RPMI7951 (cell line): ENCODE measurements around the gene ANKRD6. TPM values are rescaled to one million over a fixed set of nuclear protein-coding genes. Genes with fewer than 3 reads are reported as not detected.

ENCODE experiments used
- DNase-seq: peaks from one replicate; pipeline ENCODE4 v3.0.0-alpha.2; 2012; ENCODE audit warnings: low read depth
- total RNA-seq: library from RNA; depleted of rRNA; stranded (reverse); fragments of >200 nt; shearing (Covaris generic); gene quantifications from 2 replicates; pipeline ENCODE4 v1.2.3, GENCODE V29; 2014; rRNA removed

ANKRD6 gene
- total RNA-seq, 1 experiment from 2014 or later: 0.48 TPM

DNA sequence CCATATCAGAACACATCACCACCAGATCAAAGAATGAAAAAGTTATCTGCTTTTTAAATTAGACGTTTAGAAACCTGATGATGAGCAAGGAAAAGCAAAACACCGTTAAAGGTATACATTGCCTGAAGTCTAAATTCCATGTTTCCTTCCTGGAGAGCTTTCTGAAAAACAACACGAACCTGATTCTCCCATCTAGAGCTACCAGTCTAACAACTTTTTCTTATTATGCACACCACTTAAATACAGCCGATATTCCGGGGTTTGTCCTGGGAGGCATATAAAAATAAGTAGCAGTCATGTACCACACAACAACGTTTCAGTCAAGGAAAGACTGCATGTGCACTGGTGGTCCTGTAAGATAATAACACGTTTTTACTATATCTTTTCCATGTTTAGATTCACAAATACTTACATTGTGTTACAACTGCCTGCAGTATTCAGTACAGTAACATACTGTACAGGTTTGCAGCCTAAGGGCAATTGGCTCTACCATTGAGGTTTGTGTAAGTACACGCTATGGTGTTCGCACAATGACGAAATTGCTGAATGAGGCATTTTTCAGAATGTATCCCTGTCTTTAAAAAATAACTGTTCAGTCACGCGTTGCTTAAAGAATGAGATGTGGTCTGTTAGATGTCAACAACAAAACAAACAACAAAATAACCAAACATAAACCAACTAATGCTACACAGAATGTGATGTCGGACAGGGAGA lies 224.7 kb downstream of the ANKRD6 start:
- DNase-seq: no peak

DNA sequence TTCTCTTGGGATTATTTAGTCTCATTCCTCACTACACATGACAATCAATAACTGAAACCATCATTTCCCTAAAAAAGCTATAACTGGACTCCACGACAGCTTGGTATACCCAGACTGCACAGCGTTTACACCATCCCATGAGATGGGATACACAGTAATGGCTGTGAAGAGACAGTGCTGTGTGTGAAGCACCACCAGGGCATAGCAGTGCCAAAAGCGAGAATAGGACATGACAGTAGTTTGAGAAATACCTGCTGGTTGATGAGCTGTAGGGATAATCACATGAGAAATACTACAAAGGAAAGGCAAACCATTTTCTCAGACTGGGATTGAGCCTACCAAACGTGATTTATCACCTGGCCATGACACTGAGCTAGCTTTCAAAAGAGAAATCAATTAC lies 228.0 kb downstream of the ANKRD6 start:
- no peak for DNase-seq

DNA sequence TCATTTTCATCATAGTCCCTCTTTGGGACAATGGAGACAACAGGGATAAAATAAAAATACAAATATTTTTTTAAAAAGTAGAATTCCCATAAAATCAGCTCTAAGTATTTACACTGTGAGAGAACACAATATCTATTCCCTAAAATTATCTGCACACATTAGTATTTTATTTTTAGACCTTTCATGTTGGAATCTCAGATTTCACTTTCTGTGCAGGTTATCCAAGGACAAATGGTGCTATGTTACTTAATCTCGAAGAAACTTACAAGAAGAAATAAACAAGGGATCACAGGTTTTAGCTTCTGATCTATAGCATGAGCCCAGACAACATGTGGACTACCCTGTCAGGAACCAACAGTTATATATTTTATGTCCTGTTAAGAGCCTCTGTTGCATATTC lies 228.6 kb downstream of the ANKRD6 start:
- no peak for DNase-seq

DNA sequence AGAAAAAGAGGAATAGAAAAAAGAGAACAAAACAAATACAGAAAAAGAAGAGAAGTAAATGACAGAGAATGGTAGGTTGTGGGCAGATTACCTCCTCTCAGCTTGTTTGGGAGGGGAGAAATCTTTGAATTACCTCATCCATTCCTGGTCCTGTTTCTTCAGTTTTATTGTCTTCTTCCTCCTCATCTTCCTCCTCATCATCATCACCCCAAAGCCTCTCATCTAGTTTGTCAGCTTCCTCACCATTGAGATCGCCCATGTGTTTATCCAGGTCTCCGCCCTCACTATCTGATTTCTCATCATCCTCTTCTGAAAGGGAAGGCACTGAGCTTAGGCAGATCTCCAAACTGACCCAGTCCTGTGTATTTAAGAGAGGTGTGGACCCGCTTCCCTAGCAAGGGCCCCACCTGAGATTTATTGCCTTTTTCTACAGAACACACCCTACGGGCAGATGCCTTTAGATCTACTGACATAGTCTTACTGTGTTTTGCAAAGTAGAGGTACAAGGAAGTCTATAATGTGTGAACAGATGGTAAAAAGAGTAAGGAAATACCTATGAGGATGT lies 229.8 kb downstream of the ANKRD6 start:
- DNase-seq: no peak

DNA sequence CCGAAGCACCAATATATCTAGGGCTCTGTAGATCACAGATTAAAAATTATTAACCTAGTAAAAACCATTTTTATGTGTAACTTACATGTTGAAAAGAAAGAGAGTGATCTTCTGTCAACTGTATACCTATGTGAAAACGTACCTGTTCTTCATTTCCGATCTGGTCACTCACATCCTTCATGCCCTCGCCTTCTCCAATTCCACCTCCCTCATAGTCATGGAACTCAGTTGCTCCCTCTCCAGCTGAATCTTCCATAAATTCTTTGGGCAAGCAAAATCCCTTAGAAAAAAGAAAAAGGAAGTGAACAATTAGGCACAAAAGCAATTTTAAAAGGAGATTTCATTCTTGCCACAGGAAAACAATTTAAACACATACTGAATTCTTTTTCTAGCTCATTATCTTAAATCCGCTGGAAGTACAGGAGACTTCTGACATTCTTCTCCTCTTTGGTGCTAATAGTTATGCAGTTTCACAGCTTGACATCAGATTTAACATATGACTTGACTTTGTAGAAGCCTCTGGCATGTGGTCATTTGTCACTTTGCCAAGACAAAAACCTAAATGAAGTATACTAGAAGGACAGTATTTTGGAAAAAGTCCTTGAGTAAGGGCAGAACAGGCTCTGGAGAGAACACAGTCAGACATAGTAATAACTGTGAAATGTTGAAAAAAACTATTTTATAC lies 235.1 kb downstream of the ANKRD6 start:
- no peak for DNase-seq

DNA sequence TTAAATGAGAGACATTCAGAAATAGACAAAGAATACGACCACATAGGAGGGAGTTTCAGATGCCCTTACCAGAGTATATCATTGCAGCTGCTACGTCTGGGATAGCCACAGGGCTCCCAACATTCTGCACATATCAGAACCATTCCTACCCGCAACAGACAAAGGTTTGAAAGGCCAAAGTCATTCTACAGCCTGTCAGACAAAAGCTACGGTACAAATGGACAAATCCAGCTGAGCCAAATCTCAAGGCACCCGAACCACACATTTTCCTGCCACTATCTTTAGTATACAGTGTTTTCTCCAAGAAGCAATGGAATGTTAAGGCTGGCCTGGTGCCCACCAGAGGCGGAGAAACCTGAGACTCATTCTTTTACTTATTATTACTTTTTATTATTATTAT lies 236.1 kb downstream of the ANKRD6 start:
- no peak for DNase-seq

DNA sequence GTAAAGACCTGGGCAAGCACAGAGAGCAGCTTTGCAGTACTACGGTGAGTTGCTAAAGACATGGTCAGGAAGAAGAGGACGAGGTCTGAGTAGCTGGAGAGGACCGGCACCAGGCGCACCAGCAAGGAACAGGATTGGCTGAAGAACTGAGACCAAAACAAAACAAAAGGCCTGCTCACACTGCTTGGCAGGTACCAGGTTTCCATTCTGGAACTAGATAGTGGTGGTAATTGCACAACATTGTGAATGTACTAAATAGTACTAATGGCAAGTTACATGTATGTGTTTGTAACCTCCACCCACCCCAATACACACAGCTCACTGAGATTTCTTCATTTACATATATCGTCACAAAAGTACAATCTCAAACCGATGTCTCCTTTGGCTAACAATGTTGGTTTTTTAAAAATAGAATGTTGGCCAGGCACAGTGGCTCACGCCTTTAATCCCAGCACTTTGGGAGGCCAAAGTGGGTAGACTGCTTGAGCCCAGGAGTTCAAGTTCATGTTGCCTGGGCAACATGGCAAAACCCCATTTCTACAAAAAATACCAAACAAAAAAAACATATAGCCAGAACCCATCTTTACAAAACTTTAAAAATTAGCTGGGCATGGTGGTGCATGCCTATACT lies 238.1 kb downstream of the ANKRD6 start:
- no peak for DNase-seq

DNA sequence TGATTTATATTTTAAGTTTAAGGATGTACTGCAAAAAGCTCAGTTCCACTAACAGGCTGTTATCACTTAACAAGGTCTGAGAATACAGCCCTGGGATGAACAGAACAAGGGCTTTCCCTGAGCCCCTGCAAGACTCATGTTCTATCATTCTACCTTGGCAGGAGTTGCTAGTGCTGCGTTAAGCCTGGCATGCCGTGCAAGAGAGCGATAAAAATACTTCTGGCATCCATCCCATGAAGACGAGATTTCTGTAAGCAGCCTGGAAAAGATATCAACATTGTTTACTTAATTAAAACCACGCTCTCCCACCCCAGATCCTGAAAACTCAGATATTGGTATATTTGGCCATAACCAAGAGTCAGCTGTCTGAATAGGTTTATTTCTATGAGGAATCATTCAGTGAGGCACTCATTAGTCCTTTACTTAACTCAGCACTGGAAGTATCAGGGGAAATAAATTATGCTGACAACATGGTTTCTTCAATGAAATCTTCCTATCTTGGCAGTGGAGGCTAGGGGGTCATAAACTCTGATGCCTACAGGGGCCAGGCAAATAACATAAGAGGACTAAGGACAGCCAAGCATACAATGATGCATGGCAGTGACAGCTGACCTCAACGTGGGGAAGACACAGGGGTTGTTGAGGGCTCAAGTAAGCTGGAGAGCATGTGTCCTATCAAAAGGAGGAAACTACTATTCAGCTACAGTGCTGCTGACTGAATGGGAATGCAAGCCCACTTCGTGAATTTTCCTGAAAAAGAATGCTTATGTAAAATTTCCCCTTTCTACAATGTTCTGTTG lies 243.2 kb downstream of the ANKRD6 start:
- no peak for DNase-seq

DNA sequence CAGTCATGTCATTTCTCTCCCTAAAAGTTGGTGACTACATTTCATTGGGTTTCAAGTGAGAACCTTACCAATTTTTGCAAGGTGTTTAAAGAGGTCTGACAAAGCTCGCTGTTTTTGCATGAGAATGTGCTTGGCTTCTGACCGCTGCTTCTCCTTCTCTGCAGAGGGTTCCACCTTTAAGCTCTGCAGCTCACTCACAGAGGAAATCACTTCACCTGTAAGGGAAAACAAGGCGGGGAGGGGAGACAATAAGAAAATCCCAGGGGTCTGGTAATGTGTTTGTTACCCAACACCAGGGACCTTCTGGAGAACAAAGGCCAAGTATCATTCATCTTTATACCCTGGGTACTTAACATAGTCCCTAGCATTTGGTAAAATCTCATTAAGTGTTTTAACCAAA lies 245.6 kb downstream of the ANKRD6 start:
- DNase-seq: no peak

DNA sequence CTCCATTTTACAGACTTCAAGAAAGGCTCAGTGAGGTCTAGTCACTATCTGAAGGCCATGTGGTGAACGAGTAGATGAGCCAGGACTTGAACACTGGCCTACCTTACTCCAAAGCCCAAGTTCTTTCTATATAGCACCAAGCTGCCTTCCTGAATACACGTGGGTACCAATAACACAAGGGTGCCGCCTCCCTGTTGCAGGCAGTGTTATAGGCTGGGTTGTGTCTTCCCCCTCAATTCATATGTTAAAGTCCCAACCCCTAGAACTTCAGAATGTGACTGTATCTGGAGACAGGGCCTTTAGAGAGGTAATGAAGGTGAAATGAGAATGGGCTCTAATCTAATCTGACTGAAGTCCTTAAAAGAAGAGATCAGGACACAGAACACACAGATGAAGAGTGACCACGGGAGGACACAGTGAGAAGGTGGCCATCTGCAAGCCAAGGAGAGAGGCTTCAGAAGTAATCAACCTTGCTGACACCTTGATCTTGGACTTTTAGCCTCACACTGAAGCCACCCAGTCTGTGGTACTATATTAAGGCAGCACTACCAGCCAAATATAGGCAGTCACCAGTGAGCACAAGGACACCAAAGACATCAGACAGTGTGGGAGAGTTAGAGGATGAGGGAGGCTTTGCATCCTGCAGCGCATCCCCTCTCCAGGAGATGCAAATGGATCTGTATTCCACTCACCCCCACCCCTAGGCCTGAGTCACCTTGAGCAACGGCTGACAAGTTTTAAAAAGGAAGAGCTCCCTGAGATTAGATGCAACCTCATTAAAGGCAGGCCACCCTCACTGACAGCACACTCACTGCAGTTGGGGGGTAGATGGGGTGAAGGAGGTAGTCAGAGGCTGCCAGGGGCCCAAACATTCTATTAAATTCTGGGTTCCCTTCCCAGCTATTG lies 246.5 kb downstream of the ANKRD6 start:
- no peak for DNase-seq

DNA sequence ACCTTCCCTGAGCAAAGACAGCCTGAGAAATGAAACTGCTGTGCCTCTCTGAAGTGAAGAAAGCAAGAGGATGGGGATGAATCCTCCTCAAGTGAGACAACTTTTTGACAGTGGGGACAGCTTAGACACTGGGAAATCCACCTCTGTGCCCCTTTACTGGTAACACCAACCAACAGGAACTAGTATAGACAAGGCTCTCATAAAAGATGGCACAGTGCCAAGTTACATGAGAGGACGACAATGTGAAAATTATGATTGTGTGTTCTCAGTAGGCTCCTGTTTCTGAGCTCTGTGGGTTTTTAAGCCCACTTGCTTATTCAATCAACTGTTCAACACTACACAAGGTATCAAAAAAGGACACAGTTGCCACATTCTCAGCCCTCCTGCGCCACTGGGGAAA lies 247.2 kb downstream of the ANKRD6 start:
- DNase-seq: no peak

DNA sequence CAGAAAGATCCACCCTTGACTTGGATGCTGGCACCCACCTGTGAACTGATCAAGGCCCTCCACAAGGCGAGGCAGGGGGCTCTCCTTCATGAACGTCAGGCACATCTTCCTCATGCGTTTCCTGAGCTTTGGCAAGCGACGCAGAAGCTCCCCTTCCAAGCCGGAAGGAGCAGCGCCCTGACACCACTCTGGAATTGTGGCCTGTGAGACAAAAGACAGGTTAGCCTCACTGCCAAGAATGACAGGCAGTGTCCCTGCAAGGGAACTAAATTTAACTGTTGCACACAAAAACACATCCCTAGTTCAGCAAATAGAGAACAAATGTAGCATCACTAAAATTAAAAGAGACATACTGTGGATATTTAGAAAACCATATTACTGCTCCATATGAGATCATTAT lies 247.6 kb downstream of the ANKRD6 start:
- no peak for DNase-seq

DNA sequence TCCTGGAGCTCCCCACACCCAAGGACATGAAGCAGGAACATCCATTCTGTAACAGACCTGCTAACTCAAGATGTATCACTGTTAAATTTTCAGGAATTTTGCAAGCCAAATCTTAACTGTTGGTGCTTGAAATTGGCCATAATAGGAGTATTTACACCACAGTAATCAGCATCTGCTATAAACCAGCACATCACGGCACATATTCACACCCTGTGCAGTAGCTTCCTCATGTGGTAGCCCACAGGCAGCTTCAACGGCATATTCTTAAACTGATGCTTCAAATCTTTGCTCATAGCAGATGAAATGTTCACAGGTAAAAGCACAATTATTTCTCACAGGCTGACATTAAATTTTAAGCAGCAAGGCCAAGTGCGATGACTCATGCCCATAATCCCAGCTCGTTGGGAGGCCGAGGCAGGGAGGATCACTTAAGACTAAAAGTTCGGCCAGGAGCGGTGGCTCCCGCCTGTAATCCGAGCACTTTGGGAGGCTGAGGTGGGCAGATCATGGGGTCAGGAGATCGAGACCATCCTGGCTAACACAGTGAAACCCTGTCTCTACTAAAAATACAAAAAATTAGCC lies 249.1 kb downstream of the ANKRD6 start:
- no peak for DNase-seq

DNA sequence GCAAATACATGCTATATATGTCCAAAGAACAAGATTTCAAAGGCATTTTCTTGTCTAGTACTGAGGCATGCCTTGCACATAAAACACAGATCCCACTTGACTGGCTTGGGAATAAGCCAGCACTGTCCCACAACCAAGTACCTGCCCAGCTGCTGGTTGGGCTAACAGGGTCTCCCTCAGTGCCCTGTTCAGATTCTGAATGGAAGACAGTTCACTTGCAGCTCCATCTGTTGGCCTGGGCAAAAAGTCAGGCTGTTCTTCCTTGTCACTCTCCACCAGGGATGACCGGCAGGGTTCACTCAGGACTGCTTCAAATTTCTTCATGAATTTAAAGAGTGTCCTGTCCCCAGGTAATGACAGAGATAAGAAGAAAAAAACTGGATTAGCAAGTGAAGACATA lies 250.0 kb downstream of the ANKRD6 start:
- DNase-seq: no peak

Other genes with a start within 250 kb of the ANKRD6 start
- not detected in 2 replicates for gene GABRR1, start 215.8 kb upstream of the ANKRD6 start, total RNA-seq
- not detected in 2 replicates for gene GABRR2, start 117.9 kb upstream of the ANKRD6 start, total RNA-seq
- gene UBE2J1, start 80.4 kb upstream of the ANKRD6 start, total RNA-seq: 37.6 and 44.2 TPM in 2 replicates
- under 0.01 and 0.20 TPM in 2 replicates for gene RRAGD, start 20.9 kb upstream of the ANKRD6 start, total RNA-seq
- gene LYRM2, start 205.6 kb downstream of the ANKRD6 start, total RNA-seq: 24.5 and 29.1 TPM in 2 replicates